Measurements from ENCODE around the gene EYS.
"Not testable (repeated sequence)": the region's sequence is repeated elsewhere in the genome, so short reads cannot be mapped to it uniquely, and the experiment has no call there.

The EYS gene

GRCh38 chr6:65468307-65468706 lies 238.7 kb downstream of the EYS start:
- Mint-ChIP-seq H3K27me3 (no peaks in the 10 kb centered on the region), H3K4me1 (no peaks in the 10 kb centered on the region), H3K9me3 (peaks cover 4% of the 10 kb centered on the region), H3K27ac (no peak overlapping the region), H3K36me3 (no peaks in the 10 kb centered on the region), H3K4me3 (no peak overlapping the region)
- no peak for DNase-seq
- CTCF ChIA-PET = no interaction called here

- Mint-ChIP-seq H3K9me3 (peaks cover 2% of the 10 kb centered on the region), H3K4me1 (no peaks in the 10 kb centered on the region), H3K27ac (no peak overlapping the region), H3K4me3 (no peak overlapping the region), H3K27me3 (no peaks in the 10 kb centered on the region), H3K36me3 (no peaks in the 10 kb centered on the region)
- CTCF ChIA-PET = no interaction called here
- no peak for DNase-seq
Observed at GRCh38 chr6:65461121-65461520, 245.9 kb downstream of the EYS start.

- Mint-ChIP-seq H3K36me3 (no peaks in the 10 kb centered on the region), H3K4me1 (no peaks in the 10 kb centered on the region), H3K27ac (no peak overlapping the region), H3K27me3 (no peaks in the 10 kb centered on the region), H3K4me3 (no peak overlapping the region), H3K9me3 (peaks cover 4% of the 10 kb centered on the region)
- CTCF ChIA-PET = no interaction called here
- no peak for DNase-seq
Observed at GRCh38 chr6:65452333-65452732, 254.7 kb downstream of the EYS start.

GRCh38 chr6:65450451-65450850 lies 256.6 kb downstream of the EYS start:
- H3K27me3 Mint-ChIP-seq = no peaks in the 10 kb centered on the region
- H3K27ac Mint-ChIP-seq = no peak overlapping the region
- no peak overlapping the region for H3K4me3 Mint-ChIP-seq
- no peaks in the 10 kb centered on the region for H3K36me3 Mint-ChIP-seq
- H3K9me3 Mint-ChIP-seq = peaks cover 4% of the 10 kb centered on the region
- no peaks in the 10 kb centered on the region for H3K4me1 Mint-ChIP-seq
- no peak for DNase-seq
- CTCF ChIA-PET = no interaction called here

- no peak overlapping the region for H3K27ac Mint-ChIP-seq
- H3K9me3 Mint-ChIP-seq = peaks cover 4% of the 10 kb centered on the region
- CTCF ChIA-PET = no interaction called here
- no peaks in the 10 kb centered on the region for H3K4me1 Mint-ChIP-seq
- H3K4me3 Mint-ChIP-seq = no peak overlapping the region
- no peaks in the 10 kb centered on the region for H3K27me3 Mint-ChIP-seq
- DNase-seq = no peak
- H3K36me3 Mint-ChIP-seq = no peaks in the 10 kb centered on the region
Observed at GRCh38 chr6:65449926-65450325, 257.1 kb downstream of the EYS start.

- Mint-ChIP-seq H3K27me3 (no peaks in the 10 kb centered on the region), H3K36me3 (no peaks in the 10 kb centered on the region), H3K27ac (no peak overlapping the region), H3K4me1 (no peaks in the 10 kb centered on the region), H3K9me3 (peaks cover 4% of the 10 kb centered on the region), H3K4me3 (no peak overlapping the region)
- CTCF ChIA-PET = no interaction called here
- no peak for DNase-seq
Observed at GRCh38 chr6:65448866-65449265, 258.2 kb downstream of the EYS start.

GRCh38 chr6:65436281-65436680 lies 270.7 kb downstream of the EYS start:
- CTCF ChIA-PET = no interaction called here

GRCh38 chr6:65416621-65417020 lies 290.4 kb downstream of the EYS start:
- Mint-ChIP-seq H3K27me3 (no peaks in the 10 kb centered on the region), H3K9me3 (peaks cover 10% of the 10 kb centered on the region), H3K4me1 (no peaks in the 10 kb centered on the region), H3K4me3 (no peak overlapping the region), H3K36me3 (no peaks in the 10 kb centered on the region), H3K27ac (no peak overlapping the region)
- CTCF ChIA-PET = no interaction called here
- no peak for DNase-seq

More at GRCh38 chr6:65436281-65436680, 270.7 kb downstream of the EYS start:
- H3K27me3 Mint-ChIP-seq = no peaks in the 10 kb centered on the region
- H3K4me1 Mint-ChIP-seq = no peaks in the 10 kb centered on the region
- peaks cover 10% of the 10 kb centered on the region for H3K9me3 Mint-ChIP-seq
- DNase-seq = no peak
- H3K36me3 Mint-ChIP-seq = no peaks in the 10 kb centered on the region
- H3K4me3 Mint-ChIP-seq = no peak overlapping the region
- no peak overlapping the region for H3K27ac Mint-ChIP-seq

- no peaks in the 10 kb centered on the region for H3K27me3 Mint-ChIP-seq
- H3K4me3 Mint-ChIP-seq = no peak overlapping the region
- peaks cover 6% of the 10 kb centered on the region for H3K9me3 Mint-ChIP-seq
- DNase-seq = no peak
- H3K27ac Mint-ChIP-seq = no peak overlapping the region
- no peaks in the 10 kb centered on the region for H3K4me1 Mint-ChIP-seq
- H3K36me3 Mint-ChIP-seq = no peaks in the 10 kb centered on the region
- CTCF ChIA-PET = no interaction called here
Observed at GRCh38 chr6:65410309-65410708, 296.7 kb downstream of the EYS start.

GRCh38 chr6:65402564-65402963 lies 304.5 kb downstream of the EYS start:
- Mint-ChIP-seq H3K4me3 (no peak overlapping the region), H3K27ac (no peak overlapping the region), H3K9me3 (peaks cover 10% of the 10 kb centered on the region), H3K27me3 (no peaks in the 10 kb centered on the region), H3K4me1 (no peaks in the 10 kb centered on the region), H3K36me3 (no peaks in the 10 kb centered on the region)
- CTCF ChIA-PET = no interaction called here
- no peak for DNase-seq

- no peak for DNase-seq
- CTCF ChIA-PET = no interaction called here
- Mint-ChIP-seq H3K27ac (no peak overlapping the region), H3K36me3 (no peaks in the 10 kb centered on the region), H3K27me3 (no peaks in the 10 kb centered on the region), H3K9me3 (peaks cover 23% of the 10 kb centered on the region), H3K4me1 (no peaks in the 10 kb centered on the region), H3K4me3 (no peak overlapping the region)
Observed at GRCh38 chr6:65399355-65400084, 307.5 kb downstream of the EYS start.

- H3K27me3 Mint-ChIP-seq = no peaks in the 10 kb centered on the region
- CTCF ChIA-PET = no interaction called here
- peaks cover 23% of the 10 kb centered on the region for H3K9me3 Mint-ChIP-seq
- no peaks in the 10 kb centered on the region for H3K36me3 Mint-ChIP-seq
- H3K4me1 Mint-ChIP-seq = no peaks in the 10 kb centered on the region
- no peak for DNase-seq
- no peak overlapping the region for H3K27ac Mint-ChIP-seq
- H3K4me3 Mint-ChIP-seq = no peak overlapping the region
Observed at GRCh38 chr6:65398851-65399250, 308.2 kb downstream of the EYS start.

- Mint-ChIP-seq H3K36me3 (no peaks in the 10 kb centered on the region), H3K4me3 (no peak overlapping the region), H3K9me3 (peaks cover 2% of the 10 kb centered on the region), H3K27me3 (no peaks in the 10 kb centered on the region), H3K4me1 (no peaks in the 10 kb centered on the region), H3K27ac (no peak overlapping the region)
- CTCF ChIA-PET = no interaction called here
- no peak for DNase-seq
Observed at GRCh38 chr6:65350530-65350929, 356.5 kb downstream of the EYS start.

GRCh38 chr6:65302655-65303054 lies 404.4 kb downstream of the EYS start:
- H3K4me1 Mint-ChIP-seq, H3K36me3 Mint-ChIP-seq, H3K27me3 Mint-ChIP-seq, H3K9me3 Mint-ChIP-seq, CTCF ChIA-PET, H3K27ac Mint-ChIP-seq, H3K4me3 Mint-ChIP-seq, DNase-seq: not testable (repeated sequence)

- no peak overlapping the region for H3K4me3 Mint-ChIP-seq
- DNase-seq = no peak
- H3K9me3 Mint-ChIP-seq = peaks cover 2% of the 10 kb centered on the region
- H3K36me3 Mint-ChIP-seq = no peaks in the 10 kb centered on the region
- H3K27me3 Mint-ChIP-seq = no peaks in the 10 kb centered on the region
- no peaks in the 10 kb centered on the region for H3K4me1 Mint-ChIP-seq
- CTCF ChIA-PET = no interaction called here
- H3K27ac Mint-ChIP-seq = no peak overlapping the region
Observed at GRCh38 chr6:65299236-65299635, 407.8 kb downstream of the EYS start.

- no peak overlapping the region for H3K4me3 Mint-ChIP-seq
- no peaks in the 10 kb centered on the region for H3K4me1 Mint-ChIP-seq
- H3K9me3 Mint-ChIP-seq = peaks cover 3% of the 10 kb centered on the region
- no peak for DNase-seq
- H3K36me3 Mint-ChIP-seq = no peaks in the 10 kb centered on the region
- H3K27ac Mint-ChIP-seq = no peak overlapping the region
- CTCF ChIA-PET = no interaction called here
- H3K27me3 Mint-ChIP-seq = no peaks in the 10 kb centered on the region
Observed at GRCh38 chr6:65295812-65296211, 411.2 kb downstream of the EYS start.

Data from activated naive CD4-positive, alpha-beta T cell treated with anti-CD3 and anti-CD28 coated beads, Interleukin-2, amount 10 ng/mL, durations not matched to agents 7 days and 5 days (primary cell).